HEK293 (cell line): ENCODE results near the gene DPYSL4.

ENCODE experiments used
- CTCF ChIA-PET: fragments of 350-600 bp; formaldehyde crosslinking; extraction: SDS; loops from one replicate; lab custom pipeline; 2021; ENCODE audit warnings: antibody characterized with exemption; lab: Yijun Ruan, JAX
- POLR2A ChIA-PET: fragments of 300-600 bp; formaldehyde crosslinking; extraction: SDS; loops from one replicate; lab custom pipeline; 2020; ENCODE audit warnings: antibody characterized with exemption, inconsistent platforms; lab: Yijun Ruan, JAX
- H3K27ac ChIP-seq: fragments of 200-500 bp; sonication (Bioruptor generic); 2 replicates; pipeline ENCODE4 v1.5.1; 2014; ENCODE audit warnings: low read depth, low read length, control low read depth, inconsistent platforms; ENCODE audit errors: extremely low read depth
- H3K36me3 ChIP-seq, 2 experiments: fragments of 200-500 bp in 1 of 2; sonication (Bioruptor generic) in 1 of 2; 1 replicate in 1 of 2; 2 replicates in 1 of 2; pipeline ENCODE4 v1.5.1; 2014 to 2017; ENCODE audit warnings: inconsistent platforms in 2 of 2, low read length in 2 of 2; ENCODE audit not compliant: control insufficient read depth in 2 of 2, insufficient read depth in 1 of 2
- H3K4me1 ChIP-seq: fragments of 200-500 bp; sonication (Bioruptor generic); 2 replicates; pipeline ENCODE4 v1.5.1; 2014; ENCODE audit warnings: mild to moderate bottlenecking, low read length, inconsistent platforms; ENCODE audit not compliant: control insufficient read depth, insufficient read depth
- H3K4me3 ChIP-seq: 2 replicates; pipeline ENCODE4 v1.5.1; 2011; ENCODE audit warnings: low read depth, mild to moderate bottlenecking, control low read depth, low read length, moderate library complexity
- H3K9me3 ChIP-seq: fragments of 200-500 bp; sonication (Bioruptor generic); 2 replicates; pipeline ENCODE4 v1.5.1; 2014; ENCODE audit warnings: low read depth, low read length, inconsistent platforms; ENCODE audit not compliant: control insufficient read depth, insufficient read depth
- BCL6B ChIP-seq: fragments of 450-650 bp; formaldehyde crosslinking; IDR thresholded peaks from 2 replicates; pipeline ENCODE4 v1.5.1; 2017; ENCODE audit warnings: missing biosample characterization, missing genetic modification characterization
- EGR2 ChIP-seq: fragments of 450-650 bp; formaldehyde crosslinking; IDR thresholded peaks from 2 replicates; pipeline ENCODE4 v1.5.1; 2016; ENCODE audit warnings: low read depth, missing biosample characterization, missing genetic modification characterization
- PRDM6 ChIP-seq: fragments of 450-650 bp; formaldehyde crosslinking; IDR thresholded peaks from 2 replicates; pipeline ENCODE4 v1.5.1; 2017; ENCODE audit warnings: missing biosample characterization, missing genetic modification characterization
- WT1 ChIP-seq: fragments of 450-650 bp; formaldehyde crosslinking; IDR thresholded peaks from 2 replicates; pipeline ENCODE4 v1.5.1; 2016; ENCODE audit warnings: missing biosample characterization, missing genetic modification characterization
- ZBTB7A ChIP-seq: fragments of 450-650 bp; formaldehyde crosslinking; IDR thresholded peaks from 2 replicates; pipeline ENCODE4 v1.5.1; 2016; ENCODE audit warnings: low read depth, missing biosample characterization, missing genetic modification characterization
- ZIC2 ChIP-seq: fragments of 450-650 bp; formaldehyde crosslinking; IDR thresholded peaks from 2 replicates; pipeline ENCODE4 v1.5.1; 2016; ENCODE audit warnings: missing biosample characterization, missing genetic modification characterization
- ZNF10 ChIP-seq: fragments of 450-650 bp; formaldehyde crosslinking; IDR thresholded peaks from 2 replicates; pipeline ENCODE4 v1.5.1; 2017; ENCODE audit warnings: missing biosample characterization, missing genetic modification characterization
- ZNF121 ChIP-seq: fragments of 450-650 bp; formaldehyde crosslinking; IDR thresholded peaks from 2 replicates; pipeline ENCODE4 v1.5.1; 2016; ENCODE audit warnings: missing biosample characterization, missing genetic modification characterization
- ZNF140 ChIP-seq: fragments of 450-650 bp; formaldehyde crosslinking; IDR thresholded peaks from 2 replicates; pipeline ENCODE4 v1.5.1; 2016; ENCODE audit warnings: missing biosample characterization, missing genetic modification characterization
- ZNF146 ChIP-seq: fragments of 450-650 bp; formaldehyde crosslinking; IDR thresholded peaks from 2 replicates; pipeline ENCODE4 v1.5.1; 2016; ENCODE audit warnings: missing biosample characterization, missing genetic modification characterization
- ZNF174 ChIP-seq: fragments of 450-650 bp; formaldehyde crosslinking; IDR thresholded peaks from 2 replicates; pipeline ENCODE4 v1.5.0; 2017; ENCODE audit warnings: missing biosample characterization, mild to moderate bottlenecking, missing genetic modification characterization
- ZNF239 ChIP-seq: fragments of 450-650 bp; formaldehyde crosslinking; IDR thresholded peaks from 2 replicates; pipeline ENCODE4 v1.5.1; 2016; ENCODE audit warnings: missing biosample characterization, missing genetic modification characterization
- ZNF362 ChIP-seq: fragments of 450-650 bp; formaldehyde crosslinking; IDR thresholded peaks from 2 replicates; pipeline ENCODE4 v1.5.1; 2016; ENCODE audit warnings: missing biosample characterization, missing genetic modification characterization
- ZNF391 ChIP-seq: fragments of 450-650 bp; formaldehyde crosslinking; IDR thresholded peaks from 2 replicates; pipeline ENCODE4 v1.5.1; 2016; ENCODE audit warnings: low read depth, missing biosample characterization, missing genetic modification characterization, borderline replicate concordance
- ZNF398 ChIP-seq: fragments of 450-650 bp; formaldehyde crosslinking; IDR thresholded peaks from 2 replicates; pipeline ENCODE4 v1.5.1; 2017; ENCODE audit warnings: missing biosample characterization, missing genetic modification characterization
- ZNF426 ChIP-seq: fragments of 450-650 bp; formaldehyde crosslinking; IDR thresholded peaks from 2 replicates; pipeline ENCODE4 v1.5.1; 2017; ENCODE audit warnings: missing biosample characterization, missing genetic modification characterization, mild to moderate bottlenecking, inconsistent platforms, moderate library complexity
- ZNF530 ChIP-seq: fragments of 450-650 bp; formaldehyde crosslinking; IDR thresholded peaks from 2 replicates; pipeline ENCODE4 v1.5.1; 2016; ENCODE audit warnings: low read depth, missing biosample characterization, missing genetic modification characterization
- ZNF600 ChIP-seq: fragments of 450-650 bp; formaldehyde crosslinking; IDR thresholded peaks from 2 replicates; pipeline ENCODE4 v1.5.1; 2016; ENCODE audit warnings: missing biosample characterization, missing genetic modification characterization
- ZNF626 ChIP-seq: fragments of 450-650 bp; sonication (Bioruptor Pico); formaldehyde crosslinking; IDR thresholded peaks from 2 replicates; pipeline ENCODE4 v1.5.1; 2018; ENCODE audit warnings: missing biosample characterization, missing genetic modification characterization, inconsistent platforms
- ZNF658 ChIP-seq: fragments of 450-650 bp; formaldehyde crosslinking; IDR thresholded peaks from 2 replicates; pipeline ENCODE4; 2016; ENCODE audit warnings: missing biosample characterization, missing genetic modification characterization
- ZNF677 ChIP-seq: fragments of 450-650 bp; IDR thresholded peaks from 2 replicates; pipeline ENCODE4 v1.5.0; 2018; ENCODE audit warnings: missing biosample characterization, mild to moderate bottlenecking, missing genetic modification characterization, moderate library complexity
- ZNF704 ChIP-seq: fragments of 450-650 bp; formaldehyde crosslinking; IDR thresholded peaks from 2 replicates; pipeline ENCODE4 v1.5.1; 2016; ENCODE audit warnings: missing biosample characterization, missing genetic modification characterization

DPYSL4 gene

GRCh38 chr10:132242103-132242840, 55.5 kb downstream of the DPYSL4 start (continued):
- no peak for TF ChIP-seq ZNF398 (tag by site-specific recombination)
- TF ChIP-seq ZNF146 (tag by site-specific recombination), result no peak
- TF ChIP-seq ZNF239, result no peak
- TF ChIP-seq ZNF626 (tag by site-specific recombination), result no peak
- TF ChIP-seq ZNF704 (tag by site-specific recombination), result no peak
- TF ChIP-seq ZNF426 (tag by site-specific recombination), result no peak
- no peak for TF ChIP-seq PRDM6 (tag by site-specific recombination)
- TF ChIP-seq ZNF174 (tag by site-specific recombination), result no peak
- TF ChIP-seq ZBTB7A (tag by site-specific recombination), result no peak

- Histone ChIP-seq H3K36me3 (no peaks in the 10 kb centered on the region), H3K4me1 (no peaks in the 10 kb centered on the region), H3K9me3 (no peaks in the 10 kb centered on the region), H3K27ac (no peak overlapping the region), H3K4me3 (no peak overlapping the region)
- TF ChIP-seq WT1, result no peak
- TF ChIP-seq EGR2 (tag by site-specific recombination), result peak; percentile 61; the same call in 1 of the 2 replicates
- CTCF ChIA-PET, result no interaction called here
- POLR2A ChIA-PET, result no interaction called here
Measured at GRCh38 chr10:132243141-132243540, 56.4 kb downstream of the DPYSL4 start.

- peak; percentile 35; the same call in 1 of the 2 replicates for TF ChIP-seq ZIC2
- no peak for TF ChIP-seq ZNF121 (tag by site-specific recombination)
- no peaks in the 10 kb centered on the region for H3K4me1 ChIP-seq
- POLR2A ChIA-PET, result no interaction called here
- CTCF ChIA-PET, result no interaction called here
- no peaks in the 10 kb centered on the region for H3K9me3 ChIP-seq
- H3K4me3 ChIP-seq, result no peak overlapping the region
- no peaks in the 10 kb centered on the region for H3K36me3 ChIP-seq
- H3K27ac ChIP-seq, result no peak overlapping the region
Measured at GRCh38 chr10:132243626-132244025, 56.9 kb downstream of the DPYSL4 start.

GRCh38 chr10:132245056-132245455, 58.3 kb downstream of the DPYSL4 start:
- ChIA-PET POLR2A (no interaction called here), CTCF (interaction anchor here (0.7 kb wide), 1 partner anchor 11 kb away, joined by 3 read pairs; no protein-coding TSS in a partner anchor)
- Histone ChIP-seq H3K27ac (no peak overlapping the region), H3K9me3 (no peaks in the 10 kb centered on the region), H3K36me3 (no peaks in the 10 kb centered on the region), H3K4me1 (no peaks in the 10 kb centered on the region), H3K4me3 (no peak overlapping the region)
- no peak for TF ChIP-seq ZNF658 (tag by site-specific recombination)
- no peak for TF ChIP-seq ZNF10
- no peak for TF ChIP-seq ZNF140 (tag by site-specific recombination)
- TF ChIP-seq ZNF530 (tag by site-specific recombination), result no peak
- no peak for TF ChIP-seq BCL6B (tag by site-specific recombination)
- TF ChIP-seq ZNF391 (tag by site-specific recombination), result no peak
- TF ChIP-seq ZNF677 (tag by site-specific recombination), result no peak
- TF ChIP-seq ZNF362, result no peak
- no peak for TF ChIP-seq ZNF600
